ENCODE results near the gene RGS1.

The RGS1 gene

GRCh38 chr1:192620071-192620635 lies 44.6 kb downstream of the RGS1 start:
- no peak for DNase-seq (ENCODE audit: low read depth)

GRCh38 chr1:192626366-192627179 lies 51.0 kb downstream of the RGS1 start:
- DNase-seq (ENCODE audit: low read depth), result no peak

GRCh38 chr1:192627901-192628300 lies 52.3 kb downstream of the RGS1 start:
- no peak for DNase-seq (ENCODE audit: low read depth)

GRCh38 chr1:192628396-192629057 lies 53.0 kb downstream of the RGS1 start:
- no peak for DNase-seq (ENCODE audit: low read depth)

GRCh38 chr1:192629612-192630011 lies 54.0 kb downstream of the RGS1 start:
- no peak for DNase-seq (ENCODE audit: low read depth)

Measured in stimulated activated CD4-positive, alpha-beta T cell treated with anti-CD3 and anti-CD28 coated beads, Interleukin-2, amount 100 ng/mL, for 4 hours (primary cell).